HG03103 (cell line): ENCODE results near the gene CACNG3.
"Not testable (repeated sequence)": the region's sequence is repeated elsewhere in the genome, so short reads cannot be mapped to it uniquely, and the experiment has no call there.

Experiments used
- ATAC-seq: cut with Tn5 transposase; IDR thresholded peaks from one replicate; pipeline ENCODE4 v1.9.1; 2021; ENCODE audit warnings: low read depth; ENCODE audit not compliant: unreplicated experiment

CACNG3 gene

DNA sequence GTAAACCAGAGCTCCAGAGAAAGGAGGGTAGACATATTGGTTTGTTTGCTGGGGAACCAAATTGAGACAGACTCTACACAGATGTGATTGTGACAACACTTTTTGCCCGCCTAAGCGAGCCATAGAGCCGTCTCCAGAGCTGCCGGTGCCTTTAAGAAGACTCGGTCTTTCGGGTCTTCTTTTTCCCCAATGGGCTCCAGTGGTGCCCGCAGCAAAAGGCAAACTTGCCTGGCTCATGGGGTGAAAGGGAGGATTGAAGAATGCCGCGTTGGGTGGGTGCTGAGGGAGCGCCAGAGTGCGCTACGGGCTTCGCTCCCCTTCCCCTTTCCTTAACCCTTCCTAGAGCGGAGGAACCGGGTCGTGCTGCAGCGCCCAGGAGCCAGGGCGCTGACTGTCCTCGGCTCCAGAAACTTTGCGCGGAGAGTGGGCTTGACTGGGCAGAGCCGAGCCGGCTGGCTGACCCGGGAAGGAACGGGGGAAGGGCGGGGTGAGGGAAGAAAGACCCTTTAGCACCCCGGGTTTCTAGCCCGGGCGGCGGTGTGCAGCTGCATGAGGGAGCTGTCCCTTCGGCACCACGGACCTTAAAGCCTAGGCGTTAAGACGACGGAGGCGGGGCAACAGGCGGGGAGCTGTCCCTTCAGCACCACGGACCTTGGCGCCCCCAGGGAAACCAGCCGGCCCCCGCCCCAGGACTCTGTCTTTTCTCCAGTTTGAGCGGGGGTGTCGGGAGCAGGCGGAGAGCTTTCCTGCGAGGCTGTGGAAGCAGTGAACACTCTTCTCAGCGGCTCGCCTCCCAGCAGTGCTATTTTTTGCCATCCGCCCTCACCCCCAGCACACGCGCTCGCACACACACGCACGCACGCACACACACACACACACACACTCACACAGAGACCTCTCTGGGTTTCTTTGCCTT, at the start of gene CACNG3:
TSS of gene CACNG3 (plus strand) at position 880 of the 916 bp plus-strand sequence. CDS start 420 bp downstream, outside the sequence.
- no peak for ATAC-seq

DNA sequence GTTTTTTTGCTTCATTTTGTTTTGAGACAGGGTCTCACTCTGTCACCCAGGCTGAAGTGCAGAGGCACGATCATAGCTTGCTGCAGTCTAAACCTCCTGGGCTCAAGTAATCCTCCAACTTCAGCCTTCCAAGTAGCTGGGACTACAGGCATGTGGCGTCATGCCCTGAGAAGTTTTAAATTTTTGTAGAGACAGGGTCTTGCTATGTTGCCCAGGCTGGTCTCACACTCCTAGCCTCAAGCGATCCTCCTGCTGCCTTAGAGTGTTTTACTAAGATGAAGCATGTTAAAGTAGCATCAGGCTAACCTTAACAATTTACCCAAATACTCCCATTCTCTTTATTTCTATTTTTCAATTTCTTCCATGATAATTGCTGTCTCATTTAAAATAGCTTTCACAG, 49.2 kb upstream of the CACNG3 start:
- ATAC-seq: no peak

DNA sequence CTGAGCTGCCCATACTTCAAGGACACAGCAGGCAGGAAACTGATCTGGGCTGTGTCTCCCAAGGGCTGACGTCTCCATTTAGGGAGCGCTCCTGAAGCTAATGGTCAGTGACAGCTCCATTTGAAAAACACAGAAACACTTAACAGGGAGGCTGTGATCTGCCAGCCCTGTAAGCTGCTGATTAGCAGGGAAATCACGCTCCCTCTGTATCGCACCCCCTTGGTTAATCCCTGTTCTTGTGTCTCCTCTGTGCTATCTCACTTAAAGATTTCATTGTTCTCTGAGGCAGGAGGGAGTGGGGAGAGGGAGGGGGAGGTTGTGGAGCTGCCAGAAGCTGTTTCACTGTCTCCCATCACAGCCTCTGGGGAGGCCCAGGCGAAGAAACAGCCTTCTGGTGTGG, 47.4 kb upstream of the CACNG3 start:
- ATAC-seq: no peak

DNA sequence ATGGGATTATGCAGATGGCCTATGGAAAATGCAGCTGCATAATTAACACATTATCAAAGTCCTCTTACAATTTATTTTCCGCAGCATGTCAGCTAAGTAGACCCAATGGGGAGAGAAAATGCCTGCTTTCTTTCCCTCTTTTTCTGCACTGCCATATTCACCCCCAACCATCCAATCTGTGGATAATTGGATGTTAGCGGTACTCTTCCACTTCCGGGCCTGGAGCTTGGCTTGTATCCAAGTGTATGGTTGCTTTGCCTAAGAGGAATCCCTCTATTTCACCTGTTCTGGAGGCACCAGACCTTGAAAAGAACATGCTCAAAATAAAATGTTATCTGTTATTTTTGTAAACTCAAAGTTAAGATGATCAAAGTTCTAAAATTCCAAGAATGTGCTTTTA, 41.1 kb upstream of the CACNG3 start:
- ATAC-seq: no peak

- no peak for ATAC-seq
These were observed 39.2 kb upstream of the CACNG3 start for GRCh38 chr16:24216961-24217360.

DNA sequence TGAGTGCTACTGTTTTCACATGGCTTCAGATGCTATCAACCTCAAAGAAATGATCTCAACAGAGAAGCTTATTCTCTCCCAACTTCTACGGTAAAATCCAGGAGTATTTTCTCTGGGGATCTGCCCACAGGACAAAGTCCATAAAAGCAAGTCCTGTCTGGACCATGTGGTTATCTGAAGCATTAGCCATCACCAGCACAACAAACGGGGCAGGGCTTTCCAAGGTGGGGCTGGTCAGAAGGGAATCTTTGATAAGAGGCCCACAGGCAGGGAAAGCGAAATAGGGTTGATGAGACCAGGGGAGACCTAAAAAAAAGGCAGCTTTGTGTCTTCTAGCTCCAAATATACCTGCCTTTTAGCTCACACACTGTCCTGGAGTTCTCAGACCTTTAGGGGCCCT, 38.7 kb upstream of the CACNG3 start:
- no peak for ATAC-seq

GRCh38 chr16:24218299-24218698, 37.8 kb upstream of the CACNG3 start:
- ATAC-seq: no peak

DNA sequence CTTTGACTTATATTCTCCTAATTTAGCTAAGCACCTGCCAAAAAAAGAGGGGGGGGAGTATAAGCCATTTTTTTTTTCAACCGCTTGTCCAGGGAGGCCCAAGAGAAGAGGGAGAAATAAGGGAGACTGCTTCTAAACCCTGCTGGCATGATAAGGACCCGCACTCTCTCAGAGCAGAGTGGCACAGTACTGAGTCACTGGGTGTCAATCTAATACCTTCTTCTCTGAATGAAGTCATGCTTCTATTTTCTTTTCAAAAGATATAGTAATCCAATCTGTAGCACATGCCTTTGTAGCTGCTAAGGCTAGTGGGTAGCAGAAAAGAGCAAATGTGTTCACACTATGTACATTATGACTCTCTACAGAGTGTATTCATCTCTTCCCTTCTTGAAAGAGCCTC, 34.9 kb upstream of the CACNG3 start:
- ATAC-seq: no peak

- ATAC-seq: no peak
These were observed 27.6 kb upstream of the CACNG3 start for GRCh38 chr16:24228514-24228913.

- no peak for ATAC-seq
These were observed 23.2 kb upstream of the CACNG3 start for GRCh38 chr16:24232936-24233335.

GRCh38 chr16:24234737-24235136, 21.4 kb upstream of the CACNG3 start:
- ATAC-seq: no peak

DNA sequence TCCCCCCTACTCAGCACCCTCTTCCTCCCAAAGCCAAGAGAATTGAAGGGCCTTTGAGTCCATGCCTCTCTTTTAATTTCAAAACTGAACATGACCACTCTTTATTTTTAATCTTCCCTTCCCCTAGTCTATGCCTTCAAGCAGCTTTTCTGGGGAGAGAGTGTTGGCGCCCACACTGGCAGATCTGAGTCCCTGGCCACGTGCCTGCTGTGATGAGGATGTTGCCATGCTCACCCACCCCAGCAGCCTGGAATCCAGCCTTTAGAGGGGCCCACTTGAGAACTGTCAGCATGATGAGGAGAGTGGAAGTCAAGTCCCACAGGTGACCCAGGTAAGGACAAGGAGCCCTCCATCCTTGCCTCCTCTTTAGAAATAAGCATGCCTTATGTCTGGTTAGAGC, 20.3 kb upstream of the CACNG3 start:
- ATAC-seq: no peak

- not testable (repeated sequence) for ATAC-seq
These were observed 17.3 kb upstream of the CACNG3 start for GRCh38 chr16:24238846-24239245.

DNA sequence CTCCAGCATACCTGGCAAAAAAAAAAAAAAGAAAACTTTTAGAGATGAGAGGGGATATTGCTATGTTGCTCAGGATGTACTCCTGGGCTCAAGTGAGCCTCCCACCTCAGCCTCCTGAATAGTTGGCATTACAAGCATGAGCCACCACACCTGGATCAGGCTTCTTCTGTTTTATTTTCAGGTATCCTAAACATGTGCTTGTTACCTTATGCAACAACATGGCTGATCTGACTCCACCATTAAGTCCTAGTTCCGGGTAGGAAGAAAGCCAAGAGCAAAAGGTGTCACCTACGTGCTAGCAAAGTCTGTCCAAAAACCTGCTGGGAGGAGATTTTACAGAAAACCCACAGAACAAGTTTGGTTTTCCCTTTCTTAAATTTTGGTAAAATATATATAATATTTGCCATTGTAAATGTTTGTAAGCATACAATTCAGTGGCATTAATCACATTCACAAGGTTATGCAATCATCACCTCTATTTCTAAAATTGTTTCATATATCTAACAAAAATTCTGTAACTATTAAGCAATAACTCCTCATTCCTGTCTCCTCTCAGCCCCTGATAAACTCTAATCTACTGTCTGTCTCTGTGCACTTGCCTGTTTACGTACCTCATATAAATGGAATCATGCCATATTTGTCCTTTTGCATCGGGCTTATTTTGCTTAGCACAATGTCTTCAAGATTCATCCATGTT, 9.1 kb upstream of the CACNG3 start:
- no peak for ATAC-seq

GRCh38 chr16:24253192-24253591, 2.9 kb upstream of the CACNG3 start:
- ATAC-seq: peak; percentile 70

- ATAC-seq: no peak
These were observed 1.8 kb downstream of the CACNG3 start for GRCh38 chr16:24257958-24258357.

DNA sequence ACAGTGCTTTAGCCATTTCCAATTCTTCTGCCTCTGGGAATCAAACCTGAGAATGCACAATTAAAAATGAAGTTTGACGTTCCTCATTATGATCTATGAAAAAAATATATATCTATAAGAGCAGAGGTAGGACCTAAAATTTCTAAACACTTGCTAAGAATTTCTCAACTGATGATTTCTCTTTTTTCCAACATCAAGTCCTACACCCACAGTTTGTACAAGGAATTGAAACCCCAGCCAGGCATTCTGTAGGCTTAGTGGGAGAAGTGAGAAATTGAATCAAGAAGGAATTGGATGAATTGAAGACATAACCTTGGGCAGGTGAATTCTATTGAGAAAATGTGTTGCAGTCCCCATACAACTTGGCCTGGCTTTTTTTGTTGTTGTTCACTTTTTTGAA, 2.7 kb downstream of the CACNG3 start:
- no peak for ATAC-seq

GRCh38 chr16:24262816-24263215, 6.7 kb downstream of the CACNG3 start:
- no peak for ATAC-seq

GRCh38 chr16:24270721-24271442, 14.7 kb downstream of the CACNG3 start:
- ATAC-seq: no peak

- no peak for ATAC-seq
These were observed 16.2 kb downstream of the CACNG3 start for GRCh38 chr16:24272379-24272778.

DNA sequence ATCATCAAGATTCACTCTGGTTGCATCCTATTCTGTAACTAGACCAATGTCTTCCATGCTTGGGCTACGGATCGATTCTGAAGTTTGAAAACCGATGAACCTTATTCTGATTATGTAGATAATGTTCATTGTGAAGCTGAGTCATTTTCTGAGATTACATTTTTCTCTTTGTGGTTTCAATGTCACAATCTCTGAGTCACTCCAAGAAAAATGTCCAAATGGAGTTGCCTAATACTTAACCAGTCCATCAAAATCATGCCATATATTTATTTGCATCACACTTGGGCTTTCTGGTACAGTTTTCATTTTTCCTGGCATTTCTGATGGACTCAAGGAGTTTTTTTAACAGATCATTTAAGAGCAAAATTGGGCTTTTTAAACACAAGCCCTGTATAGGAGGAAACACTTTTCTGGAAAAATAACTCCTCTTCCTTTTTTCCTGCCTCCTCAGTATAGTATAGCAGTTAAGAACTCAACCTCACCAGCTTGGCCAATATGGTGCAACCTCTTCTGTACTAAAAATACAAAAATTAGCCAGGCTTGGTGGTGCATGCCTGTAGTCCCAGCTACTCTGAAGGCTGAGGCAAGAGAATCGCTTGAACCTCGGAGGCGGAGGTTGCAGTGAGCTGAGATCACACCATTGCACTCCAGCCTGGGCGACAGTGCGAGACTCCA, 17.5 kb downstream of the CACNG3 start:
- no peak for ATAC-seq
